Ovary (tissue), 10 donors: ENCODE measurements around the gene TRIM33. TPM values are rescaled to one million over a fixed set of nuclear protein-coding genes. Genes with fewer than 3 reads are reported as not detected.

ENCODE experiments used
- DNase-seq, 5 donors: peaks; one replicate each; pipeline ENCODE4 v3.0.0-alpha.2; 2019 to 2020
- H3K27ac ChIP-seq, 2 donors: fragments of 200-600 bp; one replicate each; pipeline versions ENCODE4 v1.5.1 to v1.8.0; 2019 to 2022
- H3K27me3 ChIP-seq: fragments of 200-600 bp; one replicate; pipeline ENCODE4 v1.8.0; 2022
- H3K36me3 ChIP-seq: fragments of 200-600 bp; sonication (generic); one replicate; pipeline ENCODE4 v1.5.1; 2019
- H3K4me1 ChIP-seq: one replicate; pipeline ENCODE4 v1.8.1; 2013; ENCODE audit warnings: mild to moderate bottlenecking, moderate library complexity; ENCODE audit not compliant: insufficient read depth
- H3K4me3 ChIP-seq: fragments of 200-600 bp; sonication (generic); one replicate; pipeline ENCODE4 v1.5.1; 2017
- H3K9me3 ChIP-seq, 2 donors: fragments of 200-600 bp in 1 of 2; sonication (generic) in 1 of 2; one replicate each; pipeline versions ENCODE4 v1.5.1 to v1.8.1; 2013 to 2019; ENCODE audit warnings: mild to moderate bottlenecking in 1 of 2, moderate library complexity in 1 of 2
- EP300 ChIP-seq: sonication (generic); formaldehyde crosslinking; IDR thresholded peaks from one replicate; pipeline ENCODE4 v1.6.1; 2017; ENCODE audit warnings: antibody characterized with exemption
- POLR2A ChIP-seq: fragments of 450-650 bp; IDR thresholded peaks from one replicate; pipeline ENCODE4 v1.6.1; 2017; ENCODE audit warnings: antibody characterized with exemption, mild to moderate bottlenecking, moderate library complexity
- WGBS, 3 donors: extraction: QIAGEN DNeasy Blood & Tissue Kit in 1 of 3; methylation state at CpG; one replicate each; pipeline versions ENCODE4 v1.1.5 to v1.1.7; 2013 to 2017; 5-methylcytosine and 5-hydroxymethylcytosine counted together
- intact Hi-C, 4 donors: fragments of 100-400 bp; cut with DNase I; formaldehyde crosslinking; loops; one replicate each; pipeline versions ENCODE4 v1.11.0 to v1.15.1; 2022 to 2023
- long read RNA-seq, 3 donors: library from polyadenylated mRNA in 2 of 3; unstranded in 2 of 3; transcript quantifications; one replicate each; pipeline ENCODE4 v2.0.0 and lab custom pipeline, GENCODE V29; 2021 to 2026
- polyA plus RNA-seq, 2 donors: library from polyadenylated mRNA; stranded (reverse); fragments of 200-250 nt in 1 of 2; fragments of 350-450 nt in 1 of 2; fragmentation: Illumina TruSeq in 1 of 2; extraction: RNeasy Lipid Tissue Mini Kit (QIAGEN cat#74804) in 1 of 2; gene quantifications; one replicate each; pipeline ENCODE4 v1.2.3, GENCODE V29; 2013 to 2014
- total RNA-seq, 7 donors: library from RNA; depleted of rRNA in 2 of 7; stranded (reverse); fragments of >200 nt in 2 of 7; fragmentation: NEBNext Ultra II Directional in 3 of 7; extraction: Animal tissue kit (Norgen Biotek cat#: 25700) in 3 of 7; gene quantifications; one replicate each; pipeline versions ENCODE4 v1.1.0 to v1.2.4, GENCODE V29; 2016 to 2023
- TF ChIP-seq, protein P1 (sequence below), 3 donors: fragments of 450-650 bp in 2 of 3; fragments of 200-600 bp in 1 of 3; IDR thresholded peaks; one replicate each; pipeline versions ENCODE4 v1.5.1 to v1.8.0; 2016 to 2022; ENCODE audit warnings: antibody characterized with exemption in 3 of 3, mild to moderate bottlenecking in 1 of 3
- donor health status: DM: no; HTN: no; CAD: no; lungs with moderate emphysema.
- donor health status: DM: no; HTN: no; CAD: no.
- donor health status: Bipolar disorder and iron deficiency.
- donor health status: DM: yes; HTN: yes; CAD: no.
- donor health status: DM: no; HTN: no; CAD: no.
- donor health status: DM: yes; HTN: yes; CAD: no.

TRIM33 gene
- total RNA-seq (10 to 100 TPM; 31.2 to 49.6 (median 38.5) TPM), polyA plus RNA-seq (10 to 100 TPM; 11.1 to 22.1 TPM)
- long read RNA-seq, donor 1, full-length matches to known transcripts: 3 of 43 reads
- long read RNA-seq, donor 1, partial matches to known transcripts: 35 of 43 reads
- long read RNA-seq, donor 1, other reads (novel, unspliced or antisense): 5 of 43 reads
- long read RNA-seq, donor 2, partial matches to known transcripts: 0 of 1 reads
- long read RNA-seq, donor 2, other reads (novel, unspliced or antisense): 0 of 1 reads
- long read RNA-seq, donor 3, full-length matches to known transcripts: 32 of 56 reads
- long read RNA-seq, donor 3, partial matches to known transcripts: 12 of 56 reads
- long read RNA-seq, donor 3, other reads (novel, unspliced or antisense): 12 of 56 reads

DNA sequence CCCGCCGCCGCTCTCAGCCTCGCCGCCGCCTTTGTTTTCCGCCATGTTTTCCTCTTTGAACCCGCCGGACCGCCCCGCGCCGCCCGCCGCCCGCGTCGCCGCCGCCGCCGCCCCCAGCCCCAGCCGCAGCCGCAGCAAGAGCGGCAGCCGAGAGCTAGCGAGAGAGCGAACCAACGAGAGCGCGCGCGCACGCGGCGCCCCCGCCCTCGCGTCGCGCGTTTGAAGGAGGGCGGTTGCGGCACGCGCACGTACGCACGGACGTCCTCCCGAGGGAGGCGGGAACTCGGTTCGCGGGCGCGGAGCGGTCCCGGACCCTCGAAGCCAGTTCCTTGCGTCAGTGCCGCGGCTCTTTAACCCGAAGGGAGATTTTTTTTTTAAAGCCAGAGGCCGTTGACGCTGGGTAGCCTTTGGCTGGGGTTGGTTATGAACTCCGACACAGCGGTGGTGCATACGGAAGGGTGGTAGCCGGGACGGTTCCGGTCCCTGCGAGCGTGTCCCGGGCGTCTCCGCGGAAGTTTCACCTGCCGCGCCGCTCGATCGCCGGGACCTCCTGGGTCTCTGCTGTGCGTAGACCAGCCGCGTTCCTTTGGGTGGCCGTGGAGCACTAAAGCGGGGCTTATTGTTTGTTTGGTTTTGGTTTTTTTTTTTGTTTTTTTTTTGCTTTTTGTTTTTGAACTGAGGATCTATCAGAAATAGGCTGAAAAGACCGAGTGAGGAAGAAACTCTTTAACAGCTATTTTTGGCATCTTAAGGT is at the start of gene TRIM33:
Gene TRIM33 (minus strand): TSS at position 172 of the 754 bp plus-strand sequence. CDS start 127 bp downstream, at position 45.
- intact Hi-C loops: loop anchor here in 1 of 4 donors (5.0 kb wide), 1 partner anchor 591 kb away; no protein-coding TSS in a partner anchor
- Histone ChIP-seq H3K36me3 (no peaks in the 10 kb centered on the region), H3K27me3 (no peaks in the 10 kb centered on the region), H3K9me3 (no peaks in the 10 kb centered on the region), H3K4me1 (peaks cover 6% of the 10 kb centered on the region), H3K4me3 (peak within 1 kb of the TSS; percentile 81), H3K27ac (peak within 1 kb of the TSS; percentile 91 to 99)
- DNase-seq: peak; percentile 85 to 95 (median 89)
- WGBS, 3 donors: 0 to 1% (median 1%) methylated on average over 70 to 90 of the region's 90 CpGs
- TF ChIP-seq EP300 (no peak), POLR2A (peak; percentile 63)
- TF ChIP-seq, protein P1, sequence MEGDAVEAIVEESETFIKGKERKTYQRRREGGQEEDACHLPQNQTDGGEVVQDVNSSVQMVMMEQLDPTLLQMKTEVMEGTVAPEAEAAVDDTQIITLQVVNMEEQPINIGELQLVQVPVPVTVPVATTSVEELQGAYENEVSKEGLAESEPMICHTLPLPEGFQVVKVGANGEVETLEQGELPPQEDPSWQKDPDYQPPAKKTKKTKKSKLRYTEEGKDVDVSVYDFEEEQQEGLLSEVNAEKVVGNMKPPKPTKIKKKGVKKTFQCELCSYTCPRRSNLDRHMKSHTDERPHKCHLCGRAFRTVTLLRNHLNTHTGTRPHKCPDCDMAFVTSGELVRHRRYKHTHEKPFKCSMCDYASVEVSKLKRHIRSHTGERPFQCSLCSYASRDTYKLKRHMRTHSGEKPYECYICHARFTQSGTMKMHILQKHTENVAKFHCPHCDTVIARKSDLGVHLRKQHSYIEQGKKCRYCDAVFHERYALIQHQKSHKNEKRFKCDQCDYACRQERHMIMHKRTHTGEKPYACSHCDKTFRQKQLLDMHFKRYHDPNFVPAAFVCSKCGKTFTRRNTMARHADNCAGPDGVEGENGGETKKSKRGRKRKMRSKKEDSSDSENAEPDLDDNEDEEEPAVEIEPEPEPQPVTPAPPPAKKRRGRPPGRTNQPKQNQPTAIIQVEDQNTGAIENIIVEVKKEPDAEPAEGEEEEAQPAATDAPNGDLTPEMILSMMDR (IDR thresholded peaks at IDR 0.05): peak in 1 of 3 donors; percentile 8

DNA sequence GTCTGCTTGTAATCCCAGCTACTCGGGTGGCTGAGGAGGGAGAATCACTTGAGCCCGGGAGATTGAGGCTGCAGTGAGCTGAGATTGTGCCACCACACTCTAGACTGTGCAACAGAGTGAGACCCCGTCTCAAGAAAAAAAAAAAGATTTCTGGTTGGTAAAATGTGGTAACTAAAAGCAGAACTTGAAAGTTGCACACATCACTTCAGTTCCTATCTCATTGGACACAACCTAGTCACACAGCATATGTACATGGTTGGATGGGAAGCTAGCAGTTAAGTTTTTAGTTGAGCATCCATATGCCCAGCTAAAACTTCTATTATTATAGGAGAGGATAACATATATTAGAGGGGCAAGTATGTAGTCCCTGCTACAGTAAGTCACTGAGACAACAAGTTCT is 48.4 kb upstream of the TRIM33 start:
- 82 to 94% (median 88%) methylated on average over 3 of the region's 3 CpGs for WGBS, 3 donors
- no peak overlapping the region for H3K4me3 ChIP-seq
- H3K9me3 ChIP-seq: no peaks in the 10 kb centered on the region
- intact Hi-C loops: no loop called here
- no peaks in the 10 kb centered on the region for H3K27me3 ChIP-seq
- no peak for DNase-seq
- TF ChIP-seq, protein P1 (IDR thresholded peaks at IDR 0.05): no peak
- TF ChIP-seq EP300 (no peak), POLR2A (no peak)
- H3K4me1 ChIP-seq: no peaks in the 10 kb centered on the region
- H3K27ac ChIP-seq: no peak overlapping the region
- H3K36me3 ChIP-seq: no peaks in the 10 kb centered on the region

DNA sequence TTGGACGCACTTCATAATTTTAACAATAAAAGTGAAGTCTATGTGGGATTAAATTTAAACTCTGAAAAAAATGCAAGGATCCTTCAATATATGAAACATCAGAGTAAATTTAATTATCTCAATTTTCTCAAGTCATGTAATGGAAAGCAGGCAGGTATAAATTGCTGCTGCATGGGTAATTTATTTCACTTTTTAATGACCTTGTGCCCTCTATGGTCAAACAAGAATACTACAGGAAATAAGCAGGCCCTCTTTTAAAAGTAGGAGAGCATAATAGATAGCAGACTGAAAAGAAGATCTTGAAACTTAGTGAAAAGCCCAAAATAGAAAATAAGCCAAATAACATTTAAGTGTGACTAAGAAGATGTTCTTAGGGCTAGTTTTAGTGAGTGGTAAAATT is 47.5 kb upstream of the TRIM33 start:
- TF ChIP-seq EP300 (no peak), POLR2A (no peak)
- TF ChIP-seq, protein P1 (IDR thresholded peaks at IDR 0.05): no peak
- Histone ChIP-seq H3K27me3 (no peaks in the 10 kb centered on the region), H3K9me3 (no peaks in the 10 kb centered on the region), H3K4me3 (no peak overlapping the region), H3K4me1 (no peaks in the 10 kb centered on the region), H3K27ac (no peak overlapping the region), H3K36me3 (no peaks in the 10 kb centered on the region)
- DNase-seq: no peak
- 53 to 96% (median 91%) methylated on average over 1 of the region's 1 CpG for WGBS, 3 donors
- intact Hi-C loops: no loop called here

DNA sequence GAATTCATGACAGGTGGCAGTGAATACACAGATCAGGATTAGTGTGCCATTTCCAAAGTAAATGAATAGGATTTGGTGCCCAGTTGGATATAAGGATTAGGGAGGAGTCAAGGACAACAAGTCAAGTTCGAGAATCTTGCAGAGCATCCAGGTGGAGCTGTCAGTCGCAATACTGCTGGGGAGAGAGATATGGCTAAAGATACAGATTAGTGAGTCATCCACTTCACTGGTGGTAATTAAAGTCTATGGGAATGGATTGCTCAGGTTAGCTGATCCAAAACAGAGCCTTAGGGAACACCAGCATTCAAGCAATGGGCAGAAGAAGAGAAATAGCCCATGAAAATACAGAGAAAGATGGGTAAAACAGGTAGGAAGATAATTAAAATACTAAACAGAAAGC is 43.6 kb upstream of the TRIM33 start:
- Histone ChIP-seq H3K27me3 (no peaks in the 10 kb centered on the region), H3K9me3 (no peaks in the 10 kb centered on the region), H3K36me3 (no peaks in the 10 kb centered on the region), H3K27ac (no peak overlapping the region), H3K4me3 (no peak overlapping the region), H3K4me1 (no peaks in the 10 kb centered on the region)
- no peak for TF ChIP-seq POLR2A
- no peak for TF ChIP-seq EP300
- TF ChIP-seq, protein P1 (IDR thresholded peaks at IDR 0.05): no peak
- 62 to 79% (median 77%) methylated on average over 2 of the region's 2 CpGs for WGBS, 3 donors
- intact Hi-C loops: no loop called here
- DNase-seq: no peak
